Measurements from ENCODE around the gene ZDHHC19.
"Not testable (repeated sequence)": the region's sequence is repeated elsewhere in the genome, so short reads cannot be mapped to it uniquely, and the experiment has no call there.

ZDHHC19 gene

DNA sequence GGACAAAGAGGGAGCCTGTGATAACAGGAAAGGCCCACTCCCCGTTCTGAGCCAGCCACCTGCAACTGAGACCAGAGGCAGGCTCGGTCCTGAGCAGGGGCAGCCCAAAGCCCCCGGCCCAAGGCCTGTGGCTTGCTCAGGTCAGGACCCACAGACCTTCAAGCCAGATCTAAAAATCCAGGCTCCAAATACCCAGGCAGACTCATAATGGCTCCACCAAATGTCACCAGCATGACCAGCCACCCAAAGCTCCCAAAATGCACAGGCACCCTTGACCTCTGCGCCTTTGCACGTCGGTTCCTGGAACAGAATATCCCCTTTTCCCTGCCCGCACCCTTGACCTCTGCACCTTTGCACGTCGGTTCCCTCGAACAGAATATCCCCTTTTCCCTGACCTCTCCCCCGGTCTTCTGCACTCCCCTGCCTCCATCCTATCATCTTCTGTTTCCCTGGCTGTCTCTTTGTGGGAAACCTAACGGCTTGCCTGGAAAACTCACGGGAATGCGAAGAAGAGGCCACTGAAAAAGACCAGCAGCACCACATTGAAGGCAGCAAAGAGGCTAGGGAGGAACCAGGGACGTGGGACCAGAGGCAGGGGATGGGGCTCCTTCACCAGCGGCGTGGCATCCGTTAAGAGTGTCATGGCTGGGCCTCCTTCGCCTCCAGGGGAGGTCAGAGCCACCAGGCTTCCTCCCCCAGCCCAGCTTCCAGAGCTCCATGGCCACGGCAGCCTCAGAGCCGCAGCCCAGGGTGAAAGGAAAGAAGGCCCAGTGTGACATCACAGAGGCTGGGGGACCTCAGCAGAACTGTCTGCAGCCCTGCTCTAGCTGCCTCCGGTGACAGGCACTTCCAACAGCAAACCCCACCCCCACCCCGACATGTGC, at the start of gene ZDHHC19:
Gene ZDHHC19 (minus strand): TSS at position 728 of the 884 bp plus-strand sequence. CDS start 85 bp downstream, at position 643.
- FAIRE-seq = no peak
- no peak for DNase-seq (ENCODE audit: insufficient read length, low spot score)
- TF ChIP-seq POLR2A (IDR thresholded peaks at IDR 0.05; ENCODE audit: low read depth, low read length) = no peak

GRCh38 chr3:196260784-196261183, 49.6 kb upstream of the ZDHHC19 start:
- DNase-seq (ENCODE audit: insufficient read length, low spot score) = no peak
- FAIRE-seq = peak; percentile 68
- no peak for TF ChIP-seq POLR2A (IDR thresholded peaks at IDR 0.05; ENCODE audit: low read depth, low read length)

- DNase-seq (ENCODE audit: insufficient read length, low spot score) (no peak), FAIRE-seq (peak; percentile 6)
- TF ChIP-seq POLR2A (IDR thresholded peaks at IDR 0.05; ENCODE audit: low read depth, low read length) = no peak
Observed at GRCh38 chr3:196255776-196256175, 44.6 kb upstream of the ZDHHC19 start.

DNA sequence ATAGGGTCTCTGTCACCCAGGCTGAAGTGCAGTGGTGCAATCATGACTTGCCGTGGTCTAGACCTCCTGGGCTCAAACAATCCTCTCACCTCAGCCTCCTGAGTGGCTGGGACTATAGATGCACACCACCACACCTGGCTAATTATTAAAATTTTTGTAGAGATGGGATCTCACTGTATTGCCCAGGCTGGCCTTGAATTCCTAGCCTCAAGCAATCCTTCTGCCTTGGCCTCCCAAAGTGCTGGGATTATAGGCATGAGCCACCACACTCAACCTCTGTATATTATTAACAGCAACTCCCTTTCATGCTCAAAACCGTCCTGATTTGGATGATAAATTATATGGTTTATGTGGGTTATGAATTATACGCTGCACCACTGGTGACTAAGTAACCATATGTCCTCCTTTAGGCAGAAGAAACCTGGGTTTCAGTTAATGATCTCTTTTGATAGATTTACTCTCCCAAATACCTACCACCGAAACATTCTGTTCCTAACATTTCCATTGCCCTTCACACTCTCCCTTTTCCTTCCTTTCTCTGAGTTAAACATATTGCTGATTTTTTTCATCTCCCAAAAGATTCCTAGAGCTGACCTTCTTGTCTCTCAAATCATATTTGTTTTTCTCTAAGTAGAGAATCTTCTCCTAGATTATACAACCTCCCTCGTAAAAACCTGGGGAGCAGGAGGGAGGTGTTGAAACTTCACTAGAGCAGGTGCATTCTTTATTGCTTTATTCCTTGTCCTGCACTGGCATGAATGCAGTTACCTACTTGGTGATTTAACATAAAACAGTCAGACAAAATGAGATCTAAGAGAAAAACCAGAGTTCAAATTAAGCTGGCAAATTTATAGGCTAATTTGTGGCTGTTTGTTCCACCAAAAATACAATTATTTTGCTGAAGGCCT, 43.4 kb upstream of the ZDHHC19 start:
- FAIRE-seq (no peak), DNase-seq (ENCODE audit: insufficient read length, low spot score) (no peak)
- no peak for TF ChIP-seq POLR2A (IDR thresholded peaks at IDR 0.05; ENCODE audit: low read depth, low read length)

- DNase-seq (ENCODE audit: insufficient read length, low spot score) (no peak), FAIRE-seq (no peak)
- TF ChIP-seq POLR2A (IDR thresholded peaks at IDR 0.05; ENCODE audit: low read depth, low read length) = no peak
Observed at GRCh38 chr3:196251918-196252317, 40.7 kb upstream of the ZDHHC19 start.

- no peak for TF ChIP-seq POLR2A (IDR thresholded peaks at IDR 0.05; ENCODE audit: low read depth, low read length)
- DNase-seq (ENCODE audit: insufficient read length, low spot score) (peak; percentile 86), FAIRE-seq (peak; percentile 89)
Observed at GRCh38 chr3:196246612-196247308, 35.6 kb upstream of the ZDHHC19 start.

- DNase-seq (ENCODE audit: insufficient read length, low spot score); FAIRE-seq: not testable (repeated sequence)
Observed at GRCh38 chr3:196244166-196244565, 33.0 kb upstream of the ZDHHC19 start.

GRCh38 chr3:196241704-196242103, 30.5 kb upstream of the ZDHHC19 start:
- FAIRE-seq = no peak
- DNase-seq (ENCODE audit: insufficient read length, low spot score) = no peak
- no peak for TF ChIP-seq POLR2A (IDR thresholded peaks at IDR 0.05; ENCODE audit: low read depth, low read length)

GRCh38 chr3:196240424-196240823, 29.2 kb upstream of the ZDHHC19 start:
- TF ChIP-seq POLR2A (IDR thresholded peaks at IDR 0.05; ENCODE audit: low read depth, low read length) = no peak
- FAIRE-seq = no peak
- DNase-seq (ENCODE audit: insufficient read length, low spot score) = no peak

DNA sequence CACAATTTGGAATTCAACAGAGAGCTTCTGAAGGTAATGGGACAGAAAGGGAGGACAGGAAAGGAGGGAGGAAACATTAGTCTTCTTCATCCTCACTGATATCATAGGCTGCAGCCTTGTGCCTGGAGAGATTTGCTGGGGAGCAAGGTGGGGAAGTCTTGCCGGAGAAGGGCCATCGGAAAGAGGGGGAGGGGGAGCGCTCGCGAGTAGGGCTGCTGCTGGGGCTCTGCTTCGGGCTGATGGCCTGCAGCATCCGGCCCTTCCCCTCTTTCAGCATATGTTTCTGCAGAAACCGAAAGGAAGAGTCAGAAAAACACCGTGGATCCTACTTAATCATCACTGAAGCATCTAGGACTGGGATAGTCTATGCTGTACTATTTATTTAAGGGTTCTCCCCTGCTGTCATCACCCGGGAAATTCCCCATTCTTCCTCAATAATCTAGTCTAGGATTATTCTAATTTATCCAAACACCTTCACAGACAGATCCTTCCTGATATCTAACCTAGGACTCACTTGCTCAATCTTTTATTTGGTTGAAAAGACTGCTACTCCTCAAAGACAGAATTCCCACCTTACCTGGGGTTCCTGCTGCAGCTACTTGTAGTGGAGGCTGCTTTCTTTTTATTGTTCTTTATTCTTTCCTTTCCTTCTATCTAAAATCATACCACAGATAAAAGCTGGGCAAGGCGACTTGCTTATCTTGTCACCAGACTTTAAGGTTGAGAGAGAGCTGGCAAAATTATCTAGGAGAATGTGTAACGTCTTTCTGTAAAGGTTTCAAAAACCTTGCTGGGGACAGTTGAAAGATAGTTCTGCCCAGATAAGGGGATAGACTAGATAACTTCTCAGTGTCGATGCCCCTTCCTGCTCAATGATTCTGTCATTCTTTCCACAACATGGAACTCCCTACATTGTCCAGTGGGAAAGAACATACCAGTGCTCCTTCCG, 27.7 kb upstream of the ZDHHC19 start:
- DNase-seq (ENCODE audit: insufficient read length, low spot score) = no peak
- FAIRE-seq = no peak
- no peak for TF ChIP-seq POLR2A (IDR thresholded peaks at IDR 0.05; ENCODE audit: low read depth, low read length)

DNA sequence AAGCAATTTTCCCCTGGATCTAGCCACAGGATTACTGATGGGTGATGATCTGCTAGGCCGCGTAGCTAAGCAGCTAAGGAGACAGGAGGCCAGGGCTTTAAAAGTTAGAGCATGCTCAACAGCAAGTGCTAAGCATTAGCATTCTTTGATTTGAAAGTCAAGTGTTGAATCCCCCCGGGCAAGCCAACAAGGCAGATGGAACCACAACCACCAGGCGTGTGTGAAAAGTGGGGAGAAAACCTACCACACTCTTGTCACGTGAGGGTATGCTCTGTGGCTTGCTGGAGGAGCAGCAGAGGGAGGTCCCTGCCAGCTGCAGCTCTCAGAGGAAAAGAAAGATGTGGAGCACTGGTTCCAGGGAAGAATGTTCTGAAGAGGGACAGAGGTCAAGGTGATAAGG, 26.0 kb upstream of the ZDHHC19 start:
- DNase-seq (ENCODE audit: insufficient read length, low spot score) = no peak
- no peak for TF ChIP-seq POLR2A (IDR thresholded peaks at IDR 0.05; ENCODE audit: low read depth, low read length)
- FAIRE-seq = no peak

DNA sequence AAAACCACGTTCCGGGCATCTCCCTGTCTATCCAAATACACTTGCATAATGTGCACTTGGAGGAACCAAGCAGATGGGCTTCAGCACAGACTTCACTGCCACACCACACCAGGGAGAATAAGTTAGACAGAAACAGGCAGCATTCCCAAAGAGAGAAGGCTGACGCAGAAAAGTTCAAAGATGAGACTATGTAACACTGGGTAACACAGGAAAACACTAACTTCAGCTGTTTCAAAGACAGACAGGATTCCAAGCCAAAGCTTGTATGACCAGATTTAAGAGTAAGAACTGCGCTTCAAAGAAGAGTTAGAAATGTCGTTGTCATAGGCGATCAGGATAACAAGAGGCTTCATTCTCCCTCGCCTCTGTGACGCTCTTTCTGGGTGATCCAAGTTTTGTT, 25.0 kb upstream of the ZDHHC19 start:
- no peak for DNase-seq (ENCODE audit: insufficient read length, low spot score)
- TF ChIP-seq POLR2A (IDR thresholded peaks at IDR 0.05; ENCODE audit: low read depth, low read length) = no peak
- FAIRE-seq = no peak

Measured in H54 (cell line).